NCI-H1105 (cell line): ENCODE data around the gene INPP5A.

Experiments
- DNase-seq: peaks from one replicate; lab custom pipeline; 2025; lab: John Stamatoyannopoulos, UW

The INPP5A gene

GRCh38 chr10:132579027-132579859, 41.7 kb downstream of the INPP5A start:
- DNase-seq: no peak

DNA sequence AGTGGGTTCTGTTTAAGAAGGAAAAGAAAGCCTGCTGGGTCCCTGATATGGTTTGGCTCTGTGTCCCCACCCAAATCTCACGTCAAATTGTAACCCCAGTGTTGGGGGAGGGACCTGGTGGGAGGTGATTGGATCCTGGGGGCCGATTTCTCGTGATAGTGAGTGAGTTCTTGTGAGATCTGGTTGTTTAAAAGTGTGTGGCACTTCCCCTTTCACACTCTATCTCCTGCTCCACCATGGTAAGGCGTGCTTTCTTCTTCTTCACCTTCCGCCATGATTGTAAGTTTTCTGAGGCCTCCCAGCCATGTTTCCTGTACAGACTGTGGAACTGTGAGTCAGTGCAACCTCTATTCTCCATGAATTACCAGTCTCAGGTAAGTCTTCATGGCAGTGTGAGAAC, 42.6 kb downstream of the INPP5A start:
- no peak for DNase-seq

GRCh38 chr10:132580617-132581016, 43.0 kb downstream of the INPP5A start:
- no peak for DNase-seq

- DNase-seq: no peak
These were observed 44.5 kb downstream of the INPP5A start for GRCh38 chr10:132582137-132582536.

DNA sequence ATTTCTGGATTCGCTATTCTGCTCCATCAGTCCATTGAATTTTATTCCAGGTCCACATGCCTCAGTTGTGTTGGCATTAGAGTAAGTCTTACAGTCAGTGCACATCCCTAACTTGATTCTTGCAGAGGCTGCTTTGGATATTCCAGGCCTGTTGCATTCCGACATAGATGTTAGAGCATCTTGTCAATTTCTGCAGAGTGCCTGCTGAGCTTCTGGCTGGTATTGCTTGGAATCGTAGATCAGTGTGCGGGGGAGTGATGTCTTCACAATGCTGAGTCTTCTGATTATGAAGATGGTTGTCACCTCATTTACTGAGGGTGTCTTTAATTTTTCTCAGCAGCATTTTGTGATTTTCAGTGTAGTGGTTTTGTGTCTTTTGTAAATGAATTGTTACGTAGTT, 45.2 kb downstream of the INPP5A start:
- no peak for DNase-seq

DNA sequence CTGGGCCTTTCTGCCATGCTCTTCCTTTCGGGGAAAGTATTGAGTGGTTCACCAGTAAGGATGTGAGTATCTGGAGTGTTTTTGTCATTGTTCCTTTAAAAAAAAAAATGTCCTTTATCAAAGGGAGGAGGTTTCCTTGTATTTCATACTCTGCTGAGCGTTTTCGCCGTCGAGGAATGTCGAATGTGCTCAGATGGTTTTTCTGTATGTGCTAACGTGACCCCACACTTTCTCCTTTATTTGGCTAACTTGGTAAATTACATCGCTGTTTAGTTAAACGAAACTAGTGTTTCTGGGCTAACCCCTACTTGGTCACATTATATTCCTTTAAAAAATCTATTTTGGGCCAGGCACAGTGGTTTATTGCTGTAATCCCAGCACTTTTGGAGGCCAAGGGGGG, 45.9 kb downstream of the INPP5A start:
- DNase-seq: no peak

- DNase-seq: no peak
These were observed 46.5 kb downstream of the INPP5A start for GRCh38 chr10:132584081-132584480.

- no peak for DNase-seq
These were observed 48.4 kb downstream of the INPP5A start for GRCh38 chr10:132585732-132586722.

DNA sequence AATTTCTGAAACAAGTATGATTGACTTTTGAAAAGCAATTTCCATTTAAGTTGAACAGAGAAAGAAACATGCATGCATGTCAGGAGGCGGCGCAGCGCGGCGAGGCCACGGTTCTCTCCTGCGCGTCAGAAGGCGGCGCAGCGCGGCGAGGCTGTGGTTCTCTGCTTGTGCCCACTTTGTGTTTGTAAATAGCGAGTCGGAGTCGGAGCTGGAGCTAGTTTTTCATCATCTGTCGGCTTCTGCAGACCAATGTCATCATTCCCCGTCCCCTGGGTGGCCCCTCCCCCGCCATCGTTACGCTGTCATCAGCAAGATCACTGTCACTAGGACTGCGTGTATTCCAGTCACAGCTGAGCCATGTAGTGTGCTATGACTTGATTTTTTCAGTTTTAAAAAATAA, 49.2 kb downstream of the INPP5A start:
- no peak for DNase-seq

- DNase-seq: no peak
These were observed 49.6 kb downstream of the INPP5A start for GRCh38 chr10:132587175-132587574.

DNA sequence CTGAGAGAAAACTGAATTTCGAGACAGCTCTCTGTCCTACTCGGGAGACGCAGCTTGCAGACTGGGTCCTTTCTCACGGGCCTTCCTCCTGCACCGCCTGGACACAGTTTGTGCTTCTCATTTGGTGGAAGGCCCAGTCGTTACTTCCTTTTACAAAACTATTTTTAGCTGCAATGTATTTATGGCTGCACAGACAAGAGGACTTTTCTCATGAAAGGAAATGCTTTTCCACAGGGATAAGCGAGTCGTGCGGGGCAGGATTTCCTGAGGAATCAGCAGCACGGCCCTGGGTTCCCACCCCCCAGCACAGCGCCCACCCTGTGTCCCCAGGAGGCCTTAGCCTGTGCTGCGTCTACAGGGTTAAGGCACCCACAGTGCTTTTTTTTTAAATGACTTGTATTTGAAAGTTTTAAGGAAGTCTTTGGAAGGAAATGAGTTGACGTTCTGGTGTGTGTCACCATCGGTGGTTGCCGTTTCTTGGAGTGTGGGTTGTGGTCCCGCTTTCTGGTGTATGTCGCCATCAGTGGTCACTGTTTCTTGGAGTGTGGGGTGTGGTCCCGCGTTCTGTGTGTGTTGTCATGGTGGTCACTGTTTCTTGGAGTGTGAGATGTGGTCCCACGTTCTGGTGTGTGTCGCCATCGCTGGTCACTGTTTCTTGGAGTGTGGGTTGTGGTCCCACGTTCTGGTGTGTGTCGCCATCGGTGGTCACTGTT, 50.9 kb downstream of the INPP5A start:
- no peak for DNase-seq

GRCh38 chr10:132589015-132589414, 51.4 kb downstream of the INPP5A start:
- no peak for DNase-seq

GRCh38 chr10:132589681-132590080, 52.1 kb downstream of the INPP5A start:
- no peak for DNase-seq

DNA sequence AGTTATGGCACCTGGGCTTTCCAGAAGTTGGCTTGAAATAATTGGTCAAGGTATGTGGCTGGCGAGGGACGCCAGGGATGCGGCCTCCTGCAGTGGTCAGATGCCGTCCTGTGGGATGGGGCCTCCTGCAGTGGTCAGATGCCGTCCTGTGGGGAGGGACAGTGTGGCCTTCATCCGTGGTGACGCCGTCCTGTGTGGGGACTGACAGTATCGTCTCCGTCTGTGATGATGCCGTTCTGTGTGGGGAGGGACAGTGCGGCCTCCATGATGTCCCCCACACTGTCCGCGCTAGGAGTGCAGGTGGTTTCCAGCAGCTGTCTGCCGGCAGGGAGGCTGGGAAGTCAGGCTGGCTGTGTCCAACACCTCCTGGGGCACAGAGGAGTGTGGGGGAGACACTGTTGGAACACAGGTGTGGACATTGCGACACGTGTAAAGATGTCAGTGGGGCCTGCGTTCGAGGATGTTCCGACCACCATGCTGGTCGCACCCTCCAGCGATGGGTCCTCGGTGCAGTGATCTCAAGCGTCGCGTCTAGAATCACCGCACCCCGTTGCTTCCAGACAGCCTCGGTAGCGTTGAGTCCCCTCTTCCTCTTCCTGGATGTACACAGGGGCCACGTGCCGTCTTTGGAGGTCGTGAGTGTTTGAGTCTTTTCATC, 52.6 kb downstream of the INPP5A start:
- DNase-seq: no peak

DNA sequence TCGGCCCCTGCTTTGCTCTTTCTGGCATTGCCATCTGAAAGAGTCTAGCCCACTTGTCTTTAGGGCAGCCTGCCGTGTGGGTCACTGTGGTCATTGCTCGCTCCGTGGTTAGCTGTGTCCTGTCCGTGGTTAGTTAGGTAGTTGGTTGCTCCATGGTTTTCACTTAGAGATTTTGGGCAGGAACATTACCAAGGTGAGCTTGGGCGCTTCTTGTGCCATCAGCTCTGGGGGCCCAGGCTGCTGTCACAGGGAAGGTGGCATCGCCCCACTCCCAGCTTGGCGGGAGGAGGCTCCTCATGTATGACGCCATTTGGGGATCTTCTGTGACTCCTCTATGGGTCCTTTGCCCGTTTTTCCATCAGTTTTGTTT, 53.1 kb downstream of the INPP5A start:
- no peak for DNase-seq

DNA sequence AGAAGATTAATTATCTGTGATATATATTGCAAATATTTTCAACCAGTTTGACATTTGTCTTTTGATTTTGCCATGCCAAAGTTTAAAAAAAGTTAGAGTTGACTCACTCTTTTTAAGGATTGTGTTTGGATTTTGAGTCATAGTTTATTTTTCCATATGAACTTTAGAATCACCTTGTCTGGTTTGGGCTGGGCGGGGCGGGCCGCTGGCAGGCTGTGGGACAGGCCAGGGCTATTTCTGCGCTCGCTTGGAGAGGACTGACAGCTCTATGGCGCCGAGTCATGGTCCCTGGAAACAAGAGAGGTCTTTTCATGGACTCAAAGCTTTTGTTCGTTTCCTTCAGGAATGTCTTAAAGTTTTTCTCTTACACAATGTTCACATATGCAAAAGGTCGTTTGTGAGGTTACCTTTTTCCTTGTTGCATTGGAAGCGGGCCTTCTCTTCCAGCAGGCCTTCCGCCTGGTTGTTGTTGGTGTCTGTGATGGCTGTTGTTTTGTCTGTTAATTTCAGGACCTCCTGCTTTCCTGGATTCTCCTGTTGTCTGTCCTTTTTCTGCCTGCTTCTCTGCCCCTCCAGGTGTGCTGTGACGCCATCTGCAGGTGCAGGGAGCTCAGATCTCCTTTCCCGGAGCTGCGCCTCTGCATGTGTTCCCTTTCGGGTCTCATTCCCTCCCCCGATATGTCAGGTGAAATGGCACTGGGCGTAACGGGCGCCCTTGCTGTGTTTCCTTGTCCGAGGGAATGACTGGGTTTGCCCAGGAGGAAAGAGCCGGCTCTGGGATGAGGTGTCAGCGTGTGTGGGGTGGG, 53.8 kb downstream of the INPP5A start:
- DNase-seq: no peak

DNA sequence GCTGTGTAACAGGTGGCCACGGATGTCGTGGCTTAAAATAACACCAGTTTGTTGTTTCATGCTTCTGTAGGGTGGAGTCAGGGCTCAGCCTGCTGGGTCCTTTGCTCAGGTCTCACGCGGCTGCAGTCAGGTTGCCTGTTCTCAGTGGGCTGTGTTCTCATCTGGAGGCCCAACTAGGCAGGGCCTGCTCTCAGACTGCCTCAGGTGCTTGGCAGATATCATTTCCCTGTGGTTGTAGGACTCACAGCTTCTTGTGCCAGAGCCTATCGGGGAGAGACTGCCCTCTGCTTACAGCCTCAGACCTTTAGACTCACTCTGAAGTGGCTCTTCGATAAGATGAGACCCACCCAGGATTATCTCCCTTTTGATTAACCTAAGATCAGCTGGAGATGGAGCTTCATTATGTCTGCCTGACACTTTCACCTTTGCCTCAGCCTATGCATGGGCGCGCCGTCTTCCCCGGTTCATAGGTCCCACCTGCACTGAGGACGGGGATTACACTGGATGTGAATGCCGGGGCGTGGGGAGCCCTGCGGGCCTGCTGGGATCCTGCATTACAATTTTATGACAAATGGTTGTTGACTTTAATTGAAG, 55.3 kb downstream of the INPP5A start:
- no peak for DNase-seq

DNA sequence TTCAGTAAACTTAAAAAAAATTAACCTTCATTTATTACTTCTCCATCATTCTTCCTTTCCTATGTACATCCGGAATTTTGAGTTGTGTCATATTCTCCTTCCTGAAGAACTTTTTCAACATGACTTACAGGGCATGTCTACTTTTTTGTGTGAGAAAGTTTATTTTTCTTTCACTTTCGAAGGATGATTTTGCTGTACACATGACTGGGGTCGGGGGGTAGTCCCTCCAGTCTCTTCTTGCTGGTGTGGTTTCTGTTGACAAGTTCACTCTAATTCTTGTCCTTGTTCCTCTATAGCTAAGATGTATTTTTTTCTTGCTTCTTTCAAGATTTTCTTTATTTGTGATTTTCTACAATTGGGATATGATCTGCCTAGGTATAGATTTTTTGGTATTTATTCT, 55.8 kb downstream of the INPP5A start:
- no peak for DNase-seq

GRCh38 chr10:132593900-132594876, 56.6 kb downstream of the INPP5A start:
- DNase-seq: no peak
